ENCODE data around the gene CLEC3B. TPM values are rescaled to one million over a fixed set of nuclear protein-coding genes. Genes with fewer than 3 reads are reported as not detected.

The CLEC3B gene
- total and polyA plus RNA-seq, 10 of the 15 experiments (the other 5 are each of a cell fraction or from before 2014, with no cell fraction given) = 0.23 TPM; not detected in 9

DNA sequence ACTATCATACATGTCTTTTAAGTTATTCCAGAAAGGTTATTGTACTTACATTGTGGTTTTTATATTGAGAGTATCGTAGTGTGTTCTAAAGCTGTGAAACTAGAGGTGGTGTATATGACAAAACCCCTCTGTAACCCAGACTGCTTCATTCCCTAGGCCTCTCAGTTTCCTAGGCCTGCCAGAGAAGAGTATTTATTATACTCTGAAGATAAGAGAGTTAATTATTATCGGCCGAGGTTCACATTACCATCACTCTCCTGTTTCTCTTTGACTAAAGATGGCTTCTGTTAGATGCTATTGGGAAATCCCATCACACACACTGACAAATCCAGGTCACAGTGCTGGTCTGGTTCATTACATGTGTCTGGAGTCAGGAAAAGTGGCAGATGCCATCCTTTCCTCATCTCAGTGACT lies 29.5 kb upstream of the CLEC3B start:
- H3K4me2 ChIP-seq (ENCODE audit: control insufficient read depth, insufficient read depth) = no peak overlapping the region
- peak; percentile 89 for ATAC-seq
- no peak for DNase-seq (ENCODE audit: low read depth, low spot score)
- H3K9ac ChIP-seq (ENCODE audit: control insufficient read depth, insufficient read depth, low read length) = no peak overlapping the region
- H3K4me1 ChIP-seq (ENCODE audit: control insufficient read depth, insufficient read depth, low read length) = peaks cover 5% of the 10 kb centered on the region
- H3K36me3 ChIP-seq (ENCODE audit: control insufficient read depth in 2 of 2, insufficient read depth in 2 of 2, low read length in 1 of 2) = peaks cover 18 to 48% of the 10 kb centered on the region in 2 experiments; a peak in 3 of 4 replicates
- intact Hi-C loops (cut with micrococcal nuclease; ENCODE audit: unreplicated experiment) (loop anchor here (2.0 kb wide), 1 partner anchor 20 kb away; the partner anchor contains the start of genes EXOSC7 and ZDHHC3), in situ Hi-C loops (cut with MboI) (no loop called here)
- FAIRE-seq = no peak
- ChIA-PET SMC1A (ENCODE audit: uncharacterized antibody, unreplicated experiment) (interaction anchor here (0.9 to 8.3 kb wide), 4 partner anchors 12 to 45 kb away, joined by 3 to 97 read pairs (median 14); partner anchors contain the start of genes EXOSC7 and ZDHHC3), CTCF (interaction anchor here (1.0 to 7.7 kb wide), 5 partner anchors 9 to 29 kb away, joined by 3 to 53 read pairs (median 22); partner anchors contain the start of genes EXOSC7 and ZDHHC3), RAD21 (ENCODE audit: unreplicated experiment) (interaction anchor here (1.1 to 5.2 kb wide), 6 partner anchors 12 to 32 kb away, joined by 4 to 39 read pairs (median 4); no protein-coding TSS in a partner anchor), POLR2A (interaction anchor here (1.0 to 6.7 kb wide), 4 partner anchors 13 to 45 kb away, joined by 3 to 62 read pairs (median 10); partner anchors contain the start of genes EXOSC7 and ZDHHC3)
- BruUV-seq (replicated peaks) = no TSS peak
- TF ChIP-seq SMAD1 (IDR thresholded peaks at IDR 0.05; ENCODE audit: low read depth, partially characterized antibody) (peak; percentile 19), MTA2 (IDR thresholded peaks at IDR 0.05; ENCODE audit: low read depth) (no peak), RUNX3 (IDR thresholded peaks at IDR 0.05; ENCODE audit: low read length) (peak; percentile 27; the same call in 1 of the 2 replicates), SPI1 (IDR thresholded peaks at IDR 0.05; ENCODE audit: borderline replicate concordance, insufficient read depth, low read depth, low read length) (no peak), RELA (IDR thresholded peaks at IDR 0.05; ENCODE audit: borderline replicate concordance, partially characterized antibody) (no peak), ATF7 (IDR thresholded peaks at IDR 0.05; ENCODE audit: low read depth) (0 out of 2 replicates have a peak, but pooled peaks have one; percentile 10), IKZF1 (conservative IDR thresholded peaks at IDR 0.05) (0 out of 2 replicates have a peak, but pooled peaks have one; percentile 30), RCOR1 (conservative IDR thresholded peaks at IDR 0.05; ENCODE audit: low read depth, low read length) (no peak), SUPT20H (IDR thresholded peaks at IDR 0.05; ENCODE audit: borderline replicate concordance, control insufficient read depth, low read depth, low read length) (no peak), HDAC6 (IDR thresholded peaks at IDR 0.05; ENCODE audit: unreplicated experiment) (no peak), IKZF2 (IDR thresholded peaks at IDR 0.05) (peak in 1 of 2 experiments; percentile 20; a peak in 2 of 4 replicates), TCF12 (IDR thresholded peaks at IDR 0.05; ENCODE audit: low read depth, low read length) (no peak)
- TF ChIP-seq, protein P1, sequence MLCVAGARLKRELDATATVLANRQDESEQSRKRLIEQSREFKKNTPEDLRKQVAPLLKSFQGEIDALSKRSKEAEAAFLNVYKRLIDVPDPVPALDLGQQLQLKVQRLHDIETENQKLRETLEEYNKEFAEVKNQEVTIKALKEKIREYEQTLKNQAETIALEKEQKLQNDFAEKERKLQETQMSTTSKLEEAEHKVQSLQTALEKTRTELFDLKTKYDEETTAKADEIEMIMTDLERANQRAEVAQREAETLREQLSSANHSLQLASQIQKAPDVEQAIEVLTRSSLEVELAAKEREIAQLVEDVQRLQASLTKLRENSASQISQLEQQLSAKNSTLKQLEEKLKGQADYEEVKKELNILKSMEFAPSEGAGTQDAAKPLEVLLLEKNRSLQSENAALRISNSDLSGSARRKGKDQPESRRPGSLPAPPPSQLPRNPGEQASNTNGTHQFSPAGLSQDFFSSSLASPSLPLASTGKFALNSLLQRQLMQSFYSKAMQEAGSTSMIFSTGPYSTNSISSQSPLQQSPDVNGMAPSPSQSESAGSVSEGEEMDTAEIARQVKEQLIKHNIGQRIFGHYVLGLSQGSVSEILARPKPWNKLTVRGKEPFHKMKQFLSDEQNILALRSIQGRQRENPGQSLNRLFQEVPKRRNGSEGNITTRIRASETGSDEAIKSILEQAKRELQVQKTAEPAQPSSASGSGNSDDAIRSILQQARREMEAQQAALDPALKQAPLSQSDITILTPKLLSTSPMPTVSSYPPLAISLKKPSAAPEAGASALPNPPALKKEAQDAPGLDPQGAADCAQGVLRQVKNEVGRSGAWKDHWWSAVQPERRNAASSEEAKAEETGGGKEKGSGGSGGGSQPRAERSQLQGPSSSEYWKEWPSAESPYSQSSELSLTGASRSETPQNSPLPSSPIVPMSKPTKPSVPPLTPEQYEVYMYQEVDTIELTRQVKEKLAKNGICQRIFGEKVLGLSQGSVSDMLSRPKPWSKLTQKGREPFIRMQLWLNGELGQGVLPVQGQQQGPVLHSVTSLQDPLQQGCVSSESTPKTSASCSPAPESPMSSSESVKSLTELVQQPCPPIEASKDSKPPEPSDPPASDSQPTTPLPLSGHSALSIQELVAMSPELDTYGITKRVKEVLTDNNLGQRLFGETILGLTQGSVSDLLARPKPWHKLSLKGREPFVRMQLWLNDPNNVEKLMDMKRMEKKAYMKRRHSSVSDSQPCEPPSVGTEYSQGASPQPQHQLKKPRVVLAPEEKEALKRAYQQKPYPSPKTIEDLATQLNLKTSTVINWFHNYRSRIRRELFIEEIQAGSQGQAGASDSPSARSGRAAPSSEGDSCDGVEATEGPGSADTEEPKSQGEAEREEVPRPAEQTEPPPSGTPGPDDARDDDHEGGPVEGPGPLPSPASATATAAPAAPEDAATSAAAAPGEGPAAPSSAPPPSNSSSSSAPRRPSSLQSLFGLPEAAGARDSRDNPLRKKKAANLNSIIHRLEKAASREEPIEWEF (IDR thresholded peaks at IDR 0.05; ENCODE audit: insufficient replicate concordance, low read depth, low read length) = no peak
- TF ChIP-seq, protein P2, sequence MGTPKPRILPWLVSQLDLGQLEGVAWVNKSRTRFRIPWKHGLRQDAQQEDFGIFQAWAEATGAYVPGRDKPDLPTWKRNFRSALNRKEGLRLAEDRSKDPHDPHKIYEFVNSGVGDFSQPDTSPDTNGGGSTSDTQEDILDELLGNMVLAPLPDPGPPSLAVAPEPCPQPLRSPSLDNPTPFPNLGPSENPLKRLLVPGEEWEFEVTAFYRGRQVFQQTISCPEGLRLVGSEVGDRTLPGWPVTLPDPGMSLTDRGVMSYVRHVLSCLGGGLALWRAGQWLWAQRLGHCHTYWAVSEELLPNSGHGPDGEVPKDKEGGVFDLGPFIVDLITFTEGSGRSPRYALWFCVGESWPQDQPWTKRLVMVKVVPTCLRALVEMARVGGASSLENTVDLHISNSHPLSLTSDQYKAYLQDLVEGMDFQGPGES (IDR thresholded peaks at IDR 0.05) = no peak
- TF ChIP-seq, protein P3, sequence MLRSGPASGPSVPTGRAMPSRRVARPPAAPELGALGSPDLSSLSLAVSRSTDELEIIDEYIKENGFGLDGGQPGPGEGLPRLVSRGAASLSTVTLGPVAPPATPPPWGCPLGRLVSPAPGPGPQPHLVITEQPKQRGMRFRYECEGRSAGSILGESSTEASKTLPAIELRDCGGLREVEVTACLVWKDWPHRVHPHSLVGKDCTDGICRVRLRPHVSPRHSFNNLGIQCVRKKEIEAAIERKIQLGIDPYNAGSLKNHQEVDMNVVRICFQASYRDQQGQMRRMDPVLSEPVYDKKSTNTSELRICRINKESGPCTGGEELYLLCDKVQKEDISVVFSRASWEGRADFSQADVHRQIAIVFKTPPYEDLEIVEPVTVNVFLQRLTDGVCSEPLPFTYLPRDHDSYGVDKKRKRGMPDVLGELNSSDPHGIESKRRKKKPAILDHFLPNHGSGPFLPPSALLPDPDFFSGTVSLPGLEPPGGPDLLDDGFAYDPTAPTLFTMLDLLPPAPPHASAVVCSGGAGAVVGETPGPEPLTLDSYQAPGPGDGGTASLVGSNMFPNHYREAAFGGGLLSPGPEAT (IDR thresholded peaks at IDR 0.05; ENCODE audit: low read depth) = 0 out of 2 replicates have a peak, but pooled peaks have one; percentile 17
- H3K27ac ChIP-seq (ENCODE audit: control insufficient read depth, insufficient read depth) = 0 out of 2 replicates have a peak overlapping the region, but pooled peaks have one; percentile 1
- no peaks in the 10 kb centered on the region for H3K27me3 ChIP-seq (replicated peaks in 1 of 2; ENCODE audit: control insufficient read depth in 2 of 2, insufficient read depth in 2 of 2, low read length in 1 of 2)
- 48% methylated on average over 3 of the region's 3 CpGs for WGBS (ENCODE audit: insufficient coverage, insufficient replicate concordance, low lambda C conversion rate, missing lambda C conversion rate)
- no peak overlapping the region for H2AFZ ChIP-seq (ENCODE audit: control insufficient read depth, low read depth, low read length)
- no peaks in the 10 kb centered on the region; the same call in none of the 2 replicates for H3K79me2 ChIP-seq (ENCODE audit: control insufficient read depth, insufficient read depth, low read length)
- H3K9me3 ChIP-seq (replicated peaks; ENCODE audit: control insufficient read depth, insufficient read depth, low read length) = no peaks in the 10 kb centered on the region
- no peak overlapping the region for H3K4me3 ChIP-seq
- no peaks in the 10 kb centered on the region for H4K20me1 ChIP-seq (ENCODE audit: control insufficient read depth, insufficient read depth)
